GM12878 (cell line): ENCODE data around the gene PITPNM1. TPM values are rescaled to one million over a fixed set of nuclear protein-coding genes. Genes with fewer than 3 reads are reported as not detected.
A peak's percentile ranks its signal among the peaks of the same experiment; 100 is the strongest.

ENCODE experiments used
- CHD4 ChIP-seq: fragments of 200-600 bp; sonication (generic); IDR thresholded peaks from 2 replicates; pipeline ENCODE4 v1.6.1; 2016; ENCODE audit warnings: mild to moderate bottlenecking
- CREM ChIP-seq: IDR thresholded peaks from 2 replicates; pipeline ENCODE4 v1.6.1; 2014; ENCODE audit warnings: antibody characterized with exemption, low read depth
- ESRRA ChIP-seq: IDR thresholded peaks from 2 replicates; pipeline ENCODE4 v1.6.1; 2012; ENCODE audit warnings: mild to moderate bottlenecking, low read length, improper control_type of control experiment
- HDAC6 ChIP-seq: fragments of 200-600 bp; sonication (generic); IDR thresholded peaks from one replicate; pipeline ENCODE4 v1.8.0; 2017; ENCODE audit warnings: antibody characterized with exemption; ENCODE audit not compliant: unreplicated experiment
- MLLT1 ChIP-seq: fragments of 450-650 bp; IDR thresholded peaks from 2 replicates; pipeline ENCODE4 v1.6.1; 2016; ENCODE audit warnings: mild to moderate bottlenecking
- NFIC ChIP-seq: IDR thresholded peaks from 2 replicates; pipeline ENCODE4 v1.6.1; 2012; ENCODE audit warnings: low read depth, mild to moderate bottlenecking, inconsistent platforms, low read length, moderate library complexity
- PKNOX1 ChIP-seq: fragments of 450-650 bp; IDR thresholded peaks from 2 replicates; pipeline ENCODE4 v1.6.1; 2016; ENCODE audit warnings: mild to moderate bottlenecking
- POLR2AphosphoS2 ChIP-seq: IDR thresholded peaks from 2 replicates; pipeline ENCODE4 v1.6.1; 2011; ENCODE audit warnings: low read depth, mild to moderate bottlenecking, low read length, improper control_type of control experiment, moderate library complexity
- RB1 ChIP-seq: fragments of 450-650 bp; formaldehyde crosslinking; IDR thresholded peaks from 2 replicates; pipeline ENCODE4 v1.6.1; 2017; ENCODE audit warnings: mild to moderate bottlenecking, borderline replicate concordance
- RELA ChIP-seq: fragments of 450-650 bp; IDR thresholded peaks from 2 replicates; pipeline ENCODE4 v1.8.0; 2014; ENCODE audit warnings: borderline replicate concordance; ENCODE audit not compliant: partially characterized antibody
- SIX5 ChIP-seq: IDR thresholded peaks from 2 replicates; pipeline ENCODE4 v1.6.1; 2011; ENCODE audit warnings: mild to moderate bottlenecking, low read depth, low read length, moderate library complexity; ENCODE audit not compliant: severe bottlenecking
- SMARCA5 ChIP-seq: fragments of 450-650 bp; IDR thresholded peaks from 2 replicates; pipeline ENCODE4 v1.6.1; 2017; ENCODE audit warnings: mild to moderate bottlenecking
- SP1 ChIP-seq: IDR thresholded peaks from one replicate; pipeline ENCODE4 v1.6.1; 2011; ENCODE audit warnings: low read depth, low read length
- TARDBP ChIP-seq: IDR thresholded peaks from 2 replicates; pipeline ENCODE4 v1.6.1; 2016; ENCODE audit warnings: borderline replicate concordance
- USF1 ChIP-seq: IDR thresholded peaks from 2 replicates; pipeline ENCODE4 v1.6.1; 2011; ENCODE audit warnings: borderline replicate concordance, low read depth, mild to moderate bottlenecking, moderate library complexity, mixed read lengths, low read length; ENCODE audit not compliant: insufficient read depth; ENCODE audit errors: extremely low read length
- ZBTB40 ChIP-seq: fragments of 450-650 bp; IDR thresholded peaks from 2 replicates; pipeline ENCODE4 v1.6.1; 2016; ENCODE audit warnings: mild to moderate bottlenecking, moderate library complexity, borderline replicate concordance
- ZNF592 ChIP-seq: fragments of 450-650 bp; IDR thresholded peaks from 2 replicates; pipeline ENCODE4 v1.6.1; 2017; ENCODE audit warnings: mild to moderate bottlenecking, moderate library complexity
- polyA plus RNA-seq, 11 experiments: library from polyadenylated mRNA; depleted of rRNA in 4 of 11; unstranded in 6 of 11; stranded (reverse) in 5 of 11; fragments of >200 nt; fragmentation: Nextera tagmentation in 4 of 11; fragmentation: Illumina TruSeq in 1 of 11; extraction: Ambion mirVana in 4 of 11; extraction: Trizol in 1 of 11; gene quantifications; 1 replicate in 1 of 11; 2 replicates in 10 of 11; pipeline versions ENCODE4 v1.2.1 to v1.2.3, GENCODE V29; 2011 to 2016; ENCODE audit warnings: inconsistent platforms in 2 of 11, missing spikeins in 2 of 11, low read depth in 1 of 11
- total RNA-seq, 4 experiments: library from RNA; depleted of rRNA in 3 of 4; stranded (reverse); fragments of >200 nt in 3 of 4; fragmentation: Illumina TruSeq in 1 of 4; extraction: Trizol in 1 of 4; gene quantifications; 2 replicates each; pipeline versions ENCODE4 v1.2.1 to v1.2.3, GENCODE V29; 2013 to 2021

PITPNM1 gene
- total and polyA plus RNA-seq, 10 of the 15 experiments (the other 5 are each of a cell fraction or from before 2014, with no cell fraction given) = 0.11 to 56.8 (median 16.5) TPM

GRCh38 chr11:67482827-67483798, 22.1 kb downstream of the PITPNM1 start, which contains the start of gene AIP (continued):
- TF ChIP-seq POLR2AphosphoS2 (peak; percentile 33), HDAC6 (no peak), RB1 (0 out of 2 replicates have a peak, but pooled peaks have one; percentile 65), NFIC (no peak), RELA (peak; percentile 28), USF1 (no peak), PKNOX1 (peak; percentile 98), ESRRA (0 out of 2 replicates have a peak, but pooled peaks have one; percentile 37), ZBTB40 (0 out of 2 replicates have a peak, but pooled peaks have one; percentile 57), ZNF592 (no peak), SMARCA5 (peak; percentile 60; the same call in 1 of the 2 replicates), SIX5 (peak; percentile 65), SP1 (peak; percentile 90), CHD4 (no peak), TARDBP (no peak), CREM (peak; percentile 67), MLLT1 (peak; percentile 97)
